Suprapubic skin (tissue), 4 donors: ENCODE measurements around the gene PRDM5.

Experiments used
- EP300 ChIP-seq: sonication (generic); formaldehyde crosslinking; IDR thresholded peaks from one replicate; pipeline ENCODE4 v1.6.1; 2017; ENCODE audit warnings: antibody characterized with exemption
- POLR2AphosphoS5 ChIP-seq, 3 donors: sonication (generic); formaldehyde crosslinking; IDR thresholded peaks; one replicate each; pipeline ENCODE4 v1.6.1; 2017; ENCODE audit warnings: antibody characterized with exemption in 3 of 3
- TF ChIP-seq, protein P1 (sequence below), 2 donors: fragments of 200-600 bp in 1 of 2; fragments of 450-650 bp in 1 of 2; sonication (generic) in 1 of 2; IDR thresholded peaks; one replicate each; pipeline ENCODE4 v1.5.1; 2016 to 2019; ENCODE audit warnings: antibody characterized with exemption in 2 of 2, mild to moderate bottlenecking in 1 of 2, moderate library complexity in 1 of 2

DNA sequence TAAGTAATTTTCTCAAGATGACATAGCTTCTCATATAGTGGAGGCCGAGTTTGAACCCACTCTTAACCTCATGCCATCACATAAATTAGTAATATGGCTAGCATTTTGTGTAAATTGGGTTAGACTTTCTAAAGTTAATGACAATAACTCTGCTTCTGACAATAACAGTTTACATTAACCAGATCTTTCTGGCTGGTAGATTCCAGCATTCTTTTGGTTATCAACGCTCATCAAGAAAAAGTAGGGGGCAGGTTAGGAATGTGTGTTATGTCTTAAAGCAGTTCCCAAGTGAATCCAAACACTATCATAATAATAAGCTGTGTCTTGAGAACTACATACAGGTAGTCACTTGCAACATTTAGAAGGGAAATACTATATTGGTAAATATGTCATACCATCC is 162.5 kb downstream of the PRDM5 start:
- TF ChIP-seq POLR2AphosphoS5 (IDR thresholded peaks at IDR 0.05) (no peak), EP300 (no peak)
- TF ChIP-seq, protein P1, sequence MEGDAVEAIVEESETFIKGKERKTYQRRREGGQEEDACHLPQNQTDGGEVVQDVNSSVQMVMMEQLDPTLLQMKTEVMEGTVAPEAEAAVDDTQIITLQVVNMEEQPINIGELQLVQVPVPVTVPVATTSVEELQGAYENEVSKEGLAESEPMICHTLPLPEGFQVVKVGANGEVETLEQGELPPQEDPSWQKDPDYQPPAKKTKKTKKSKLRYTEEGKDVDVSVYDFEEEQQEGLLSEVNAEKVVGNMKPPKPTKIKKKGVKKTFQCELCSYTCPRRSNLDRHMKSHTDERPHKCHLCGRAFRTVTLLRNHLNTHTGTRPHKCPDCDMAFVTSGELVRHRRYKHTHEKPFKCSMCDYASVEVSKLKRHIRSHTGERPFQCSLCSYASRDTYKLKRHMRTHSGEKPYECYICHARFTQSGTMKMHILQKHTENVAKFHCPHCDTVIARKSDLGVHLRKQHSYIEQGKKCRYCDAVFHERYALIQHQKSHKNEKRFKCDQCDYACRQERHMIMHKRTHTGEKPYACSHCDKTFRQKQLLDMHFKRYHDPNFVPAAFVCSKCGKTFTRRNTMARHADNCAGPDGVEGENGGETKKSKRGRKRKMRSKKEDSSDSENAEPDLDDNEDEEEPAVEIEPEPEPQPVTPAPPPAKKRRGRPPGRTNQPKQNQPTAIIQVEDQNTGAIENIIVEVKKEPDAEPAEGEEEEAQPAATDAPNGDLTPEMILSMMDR (IDR thresholded peaks at IDR 0.05), result no peak
